PC-3 (cell line): ENCODE measurements around the gene ST6GALNAC2. TPM values are rescaled to one million over a fixed set of nuclear protein-coding genes. Genes with fewer than 3 reads are reported as not detected.

Experiments
- ATAC-seq: fragments of 200-7000 bp; cut with Tn5 transposase; 2 replicates; pipeline ENCODE4 v1.9.1; 2020; ENCODE audit warnings: mild to moderate bottlenecking, moderate library complexity
- BruUV-seq: library from RNA; stranded (reverse); fragments of 400-500 nt; replicated peaks from 2 replicates; lab custom pipeline; 2021; lab: Mats Ljungman, UMichigan
- CTCF ChIA-PET: fragments of 300-600 bp; sonication (Branson Sonifier 250); formaldehyde crosslinking; loops from one replicate; lab custom pipeline; 2022; ENCODE audit warnings: antibody characterized with exemption; lab: Charles Lee
- POLR2A ChIA-PET: fragments of 300-600 bp; sonication (Branson Sonifier 250); formaldehyde crosslinking; loops from one replicate; lab custom pipeline; 2022; ENCODE audit warnings: antibody characterized with exemption; ENCODE audit not compliant: unreplicated experiment; lab: Charles Lee
- DNase-seq: peaks from one replicate; pipeline ENCODE4 v3.0.0-alpha.2; 2015
- H2AFZ ChIP-seq: fragments of 300-600 bp; sonication (generic); 2 replicates; pipeline ENCODE4 v1.6.0; 2016; ENCODE audit warnings: antibody characterized with exemption, low read length
- H3F3A ChIP-seq: fragments of 300-600 bp; sonication (generic); one replicate; pipeline ENCODE4 v1.6.0; 2017; ENCODE audit warnings: antibody characterized with exemption, low read length, control low read depth, mild to moderate bottlenecking; ENCODE audit not compliant: unreplicated experiment
- H3K27ac ChIP-seq: fragments of 300-600 bp; sonication (generic); 2 replicates; pipeline ENCODE4 v1.5.1; 2016; ENCODE audit warnings: mild to moderate bottlenecking, low read length
- H3K27me3 ChIP-seq: fragments of 300-600 bp; sonication (generic); 2 replicates; pipeline ENCODE4 v1.6.1; 2016; ENCODE audit warnings: low read length, mixed read lengths
- H3K36me3 ChIP-seq: fragments of 300-600 bp; sonication (generic); 2 replicates; pipeline ENCODE4 v1.6.1; 2016; ENCODE audit warnings: low read depth, mixed run types, low read length, mixed read lengths
- H3K4me1 ChIP-seq: fragments of 300-600 bp; sonication (generic); 2 replicates; pipeline ENCODE4 v1.5.1; 2016; ENCODE audit warnings: low read length; ENCODE audit not compliant: insufficient read depth
- H3K4me2 ChIP-seq: fragments of 300-600 bp; sonication (generic); 2 replicates; pipeline ENCODE4 v1.6.0; 2016; ENCODE audit warnings: low read length
- H3K4me3 ChIP-seq: fragments of 300-600 bp; sonication (generic); 2 replicates; pipeline ENCODE4 v1.5.1; 2016; ENCODE audit warnings: mild to moderate bottlenecking, low read length, mixed read lengths
- H3K79me2 ChIP-seq: fragments of 300-600 bp; sonication (generic); 2 replicates; pipeline ENCODE4 v1.6.1; 2017; ENCODE audit warnings: low read length, mixed read lengths
- H3K9ac ChIP-seq: fragments of 300-600 bp; sonication (generic); 2 replicates; pipeline ENCODE4 v1.6.0; 2016; ENCODE audit warnings: mild to moderate bottlenecking, low read length
- H3K9me2 ChIP-seq: fragments of 300-600 bp; sonication (generic); replicated peaks from 2 replicates; pipeline ENCODE4 v1.6.1; 2016; ENCODE audit warnings: mixed run types, low read length, mixed read lengths
- H3K9me3 ChIP-seq: fragments of 300-600 bp; sonication (generic); 2 replicates; pipeline ENCODE4 v1.6.1; 2016; ENCODE audit warnings: low read length, mixed read lengths
- H4K20me1 ChIP-seq: fragments of 300-600 bp; sonication (generic); 2 replicates; pipeline ENCODE4 v1.6.1; 2016; ENCODE audit warnings: low read length, mixed read lengths
- CTCF ChIP-seq: fragments of 300-600 bp; sonication (generic); conservative IDR thresholded peaks from 2 replicates; pipeline ENCODE4 v1.5.1; 2017; ENCODE audit warnings: antibody characterized with exemption, low read depth, mild to moderate bottlenecking, low read length
- EZH2 ChIP-seq: fragments of 300-600 bp; sonication (generic); IDR thresholded peaks from one replicate; pipeline ENCODE4 v1.6.1; 2017; ENCODE audit warnings: antibody characterized with exemption, mild to moderate bottlenecking, low read length; ENCODE audit not compliant: unreplicated experiment
- EZH2phosphoT487 ChIP-seq: fragments of 300-600 bp; sonication (generic); IDR thresholded peaks from 2 replicates; pipeline ENCODE4 v1.6.1; 2018; ENCODE audit warnings: mild to moderate bottlenecking, antibody characterized with exemption, low read length, borderline replicate concordance
- intact Hi-C: fragments of 100-400 bp; cut with micrococcal nuclease; formaldehyde crosslinking; loops from 2 replicates; pipeline ENCODE4 v1.9.0; 2023
- total RNA-seq: library from RNA; depleted of rRNA; stranded (reverse); fragments of >200 nt; gene quantifications from 2 replicates; pipeline ENCODE4 v1.2.3, GENCODE V29; 2014

The ST6GALNAC2 gene
- total RNA-seq, 1 experiment from 2014 or later, result 1.0 TPM

GRCh38 chr17:76593959-76594358, 8.3 kb upstream of the ST6GALNAC2 start:
- CTCF ChIA-PET, result interaction anchor here (0.5 to 1.8 kb wide), 14 partner anchors 10 to 136 kb away, joined by 3 to 13 read pairs (median 4); a partner anchor contains a TSS
- intact Hi-C loops, result loop anchor here (2.0 kb wide), 1 partner anchor 71 kb away; no protein-coding TSS in a partner anchor
- Histone ChIP-seq H3K4me3 (no peak overlapping the region), H3K4me2 (peak overlapping the region; percentile 39), H3F3A (no peaks in the 10 kb centered on the region), H3K79me2 (no peaks in the 10 kb centered on the region), H4K20me1 (no peaks in the 10 kb centered on the region), H3K27ac (peak overlapping the region; percentile 45), H3K9ac (peak overlapping the region; percentile 8; the same call in 1 of the 2 replicates), H3K4me1 (peaks cover 34% of the 10 kb centered on the region), H3K36me3 (no peaks in the 10 kb centered on the region), H3K9me3 (no peaks in the 10 kb centered on the region), H3K27me3 (no peaks in the 10 kb centered on the region), H2AFZ (0 out of 2 replicates have a peak overlapping the region, but pooled peaks have one; percentile 3), H3K9me2 (no peaks in the 10 kb centered on the region)
- BruUV-seq, result no TSS peak
- ATAC-seq (peak; percentile 43), DNase-seq (no peak)
- no peak for TF ChIP-seq EZH2phosphoT487
- TF ChIP-seq EZH2, result no peak
- TF ChIP-seq CTCF, result no peak; the same call in 1 of the 2 replicates
- POLR2A ChIA-PET, result interaction anchor here (0.5 kb wide), 1 partner anchor 689 kb away, joined by 3 read pairs; no protein-coding TSS in a partner anchor

- Histone ChIP-seq H3K9ac (peak overlapping the region; percentile 8; the same call in 1 of the 2 replicates), H3K9me2 (no peaks in the 10 kb centered on the region), H3K4me1 (peaks cover 34% of the 10 kb centered on the region), H3K4me3 (no peak overlapping the region), H3F3A (no peaks in the 10 kb centered on the region), H3K27ac (peak overlapping the region; percentile 84), H4K20me1 (no peaks in the 10 kb centered on the region), H2AFZ (no peak overlapping the region), H3K9me3 (no peaks in the 10 kb centered on the region), H3K27me3 (no peaks in the 10 kb centered on the region), H3K79me2 (no peaks in the 10 kb centered on the region), H3K36me3 (no peaks in the 10 kb centered on the region), H3K4me2 (peak overlapping the region; percentile 64)
- BruUV-seq, result no TSS peak
- TF ChIP-seq EZH2, result no peak
- peak; percentile 57 for TF ChIP-seq CTCF
- TF ChIP-seq EZH2phosphoT487, result no peak
- ATAC-seq (peak; percentile 97), DNase-seq (peak; percentile 99)
- POLR2A ChIA-PET, result interaction anchor here (0.5 to 0.6 kb wide), 2 partner anchors 50 to 689 kb away, joined by 3 to 4 read pairs; partner anchors contain the start of gene ST6GALNAC1
- intact Hi-C loops, result loop anchor here (2.0 kb wide), 1 partner anchor 71 kb away; no protein-coding TSS in a partner anchor
- CTCF ChIA-PET, result interaction anchor here (0.6 to 1.8 kb wide), 16 partner anchors 10 to 88 kb away, joined by 3 to 13 read pairs (median 3); a partner anchor contains a TSS
Measured at GRCh38 chr17:76593384-76593826, 7.7 kb upstream of the ST6GALNAC2 start.

- no peaks in the 10 kb centered on the region for H3K36me3 ChIP-seq
- peaks cover 13% of the 10 kb centered on the region for H3K4me1 ChIP-seq
- H3K9me2 ChIP-seq, result no peaks in the 10 kb centered on the region
- ChIA-PET CTCF (no interaction called here), POLR2A (interaction anchor here (0.6 kb wide), 1 partner anchor 21 kb away, joined by 4 read pairs; no protein-coding TSS in a partner anchor)
- no peaks in the 10 kb centered on the region for H3K9me3 ChIP-seq
- H3F3A ChIP-seq, result no peaks in the 10 kb centered on the region
- TF ChIP-seq CTCF, result no peak
- TF ChIP-seq EZH2phosphoT487, result no peak
- no peak for TF ChIP-seq EZH2
- intact Hi-C loops, result no loop called here
- no peak for DNase-seq
- H3K27ac ChIP-seq, result no peak overlapping the region
- H2AFZ ChIP-seq, result no peak overlapping the region
- H3K79me2 ChIP-seq, result no peaks in the 10 kb centered on the region
- H3K9ac ChIP-seq, result no peak overlapping the region
- no peak overlapping the region for H3K4me2 ChIP-seq
- H3K4me3 ChIP-seq, result no peak overlapping the region
- no peaks in the 10 kb centered on the region for H4K20me1 ChIP-seq
- no peak for ATAC-seq
- no TSS peak for BruUV-seq
- H3K27me3 ChIP-seq, result no peaks in the 10 kb centered on the region
Measured at GRCh38 chr17:76588182-76588581, 2.5 kb upstream of the ST6GALNAC2 start.
